Uterus (tissue), 4 donors: ENCODE measurements around the gene TMEM169. TPM values are rescaled to one million over a fixed set of nuclear protein-coding genes. Genes with fewer than 3 reads are reported as not detected.

Experiments used
- DNase-seq, 2 donors: peaks; one replicate each; pipeline ENCODE4 v3.0.0-alpha.2; 2019 to 2020
- H3K27ac ChIP-seq, 2 donors: fragments of 200-600 bp; sonication (generic); 1 replicate in 1 of 2; 2 replicates in 1 of 2; pipeline ENCODE4 v1.5.1; 2016 to 2018
- H3K27me3 ChIP-seq, 2 donors: fragments of 200-600 bp; sonication (generic); one replicate each; pipeline ENCODE4 v1.5.1; 2018 to 2019; ENCODE audit warnings: control low read depth in 1 of 2
- H3K36me3 ChIP-seq, 2 donors: fragments of 200-600 bp; sonication (generic); one replicate each; pipeline ENCODE4 v1.5.1; 2019; ENCODE audit warnings: control low read depth in 1 of 2
- H3K4me1 ChIP-seq, 2 donors: fragments of 200-600 bp; sonication (generic); one replicate each; pipeline ENCODE4 v1.5.1; 2018 to 2019; ENCODE audit warnings: control low read depth in 1 of 2
- H3K4me3 ChIP-seq, 2 donors: fragments of 200-600 bp; sonication (generic); 1 replicate in 1 of 2; 2 replicates in 1 of 2; pipeline ENCODE4 v1.5.1; 2018 to 2019; ENCODE audit warnings: mild to moderate bottlenecking in 1 of 2
- H3K9me3 ChIP-seq, 2 donors: fragments of 200-600 bp; sonication (generic); one replicate each; pipeline ENCODE4 v1.5.1; 2019; ENCODE audit warnings: control low read depth in 1 of 2
- CTCF ChIP-seq, 4 experiments: fragments of 200-600 bp in 2 of 4; fragments of 450-650 bp in 2 of 4; sonication (generic) in 2 of 4; IDR thresholded peaks; one replicate each; pipeline ENCODE4 v1.5.1; 2016 to 2019; ENCODE audit warnings: antibody characterized with exemption in 4 of 4, mild to moderate bottlenecking in 2 of 4, moderate library complexity in 1 of 4
- POLR2A ChIP-seq, 2 donors: fragments of 450-650 bp; IDR thresholded peaks; one replicate each; pipeline ENCODE4 v1.6.1; 2016; ENCODE audit warnings: antibody characterized with exemption in 2 of 2, mild to moderate bottlenecking in 1 of 2, moderate library complexity in 1 of 2
- intact Hi-C: fragments of 100-400 bp; cut with DNase I; formaldehyde crosslinking; loops from one replicate; pipeline ENCODE4 v1.15.1; 2023; ENCODE audit warnings: low total_unique reads
- total RNA-seq, 4 donors: library from RNA; depleted of rRNA in 3 of 4; stranded (reverse); fragments of >200 nt in 3 of 4; gene quantifications; one replicate each; pipeline versions ENCODE4 v1.1.0 to v1.2.4, GENCODE V29; 2014 to 2023
- donor health status: DM: yes; HTN: yes; CAD: no.

The TMEM169 gene
- total RNA-seq, 4 donors from 2014 or later = 0.97 to 1.0 TPM; not detected in 2

GRCh38 chr2:216108310-216108966 lies 26.7 kb downstream of the TMEM169 start:
- H3K4me3 ChIP-seq = peak overlapping the region; percentile 84 to 98
- no peak for TF ChIP-seq CTCF (IDR thresholded peaks at IDR 0.05)
- TF ChIP-seq POLR2A (IDR thresholded peaks at IDR 0.05) = no peak
- H3K36me3 ChIP-seq = no peaks in the 10 kb centered on the region
- H3K27me3 ChIP-seq = no peaks in the 10 kb centered on the region
- DNase-seq = no peak
- H3K9me3 ChIP-seq = no peaks in the 10 kb centered on the region
- H3K27ac ChIP-seq = peak overlapping the region; percentile 78 to 79
- peaks cover 6 to 11% of the 10 kb centered on the region in 2 donors for H3K4me1 ChIP-seq
- intact Hi-C loops = no loop called here

GRCh38 chr2:216108967-216109921 lies 27.5 kb downstream of the TMEM169 start, which contains the start of gene XRCC5:
TSS of gene XRCC5 (plus strand) at chr2:216109348. CDS start at chr2:216109437, 89 bp downstream.
- Histone ChIP-seq H3K4me1 (peaks cover 6 to 11% of the 10 kb centered on the region in 2 donors), H3K27me3 (no peaks in the 10 kb centered on the region), H3K9me3 (no peaks in the 10 kb centered on the region), H3K27ac (peak within 1 kb of the TSS; percentile 93 to 95), H3K36me3 (no peaks in the 10 kb centered on the region), H3K4me3 (peak within 1 kb of the TSS; percentile 84 to 98)
- peak; percentile 97 to 98 for DNase-seq
- TF ChIP-seq POLR2A (IDR thresholded peaks at IDR 0.05) = peak in 1 of 2 donors; percentile 59
- peak in 2 of 4 experiments; percentile 10 to 33 for TF ChIP-seq CTCF (IDR thresholded peaks at IDR 0.05)
- intact Hi-C loops = no loop called here

GRCh38 chr2:216109962-216110614 lies 28.4 kb downstream of the TMEM169 start:
- peaks cover 6 to 11% of the 10 kb centered on the region in 2 donors for H3K4me1 ChIP-seq
- H3K27me3 ChIP-seq = no peaks in the 10 kb centered on the region
- TF ChIP-seq POLR2A (IDR thresholded peaks at IDR 0.05) (no peak), CTCF (IDR thresholded peaks at IDR 0.05) (peak in 3 of 4 experiments; percentile 15 to 23 (median 16))
- intact Hi-C loops = no loop called here
- peak overlapping the region; percentile 84 to 98 for H3K4me3 ChIP-seq
- no peaks in the 10 kb centered on the region for H3K9me3 ChIP-seq
- H3K36me3 ChIP-seq = no peaks in the 10 kb centered on the region
- DNase-seq = no peak
- H3K27ac ChIP-seq = peak overlapping the region; percentile 93 to 95

GRCh38 chr2:216110620-216111019 lies 28.9 kb downstream of the TMEM169 start:
- Histone ChIP-seq H3K27ac (peak overlapping the region in 1 of 2 donors; percentile 93), H3K9me3 (no peaks in the 10 kb centered on the region), H3K36me3 (no peaks in the 10 kb centered on the region), H3K4me1 (peaks cover 6 to 11% of the 10 kb centered on the region in 2 donors), H3K27me3 (no peaks in the 10 kb centered on the region), H3K4me3 (peak overlapping the region in 1 of 2 donors; percentile 98)
- no peak for DNase-seq
- intact Hi-C loops = no loop called here
- TF ChIP-seq POLR2A (IDR thresholded peaks at IDR 0.05) (no peak), CTCF (IDR thresholded peaks at IDR 0.05) (no peak)
